HEK293T (cell line): Measurements from ENCODE around the gene VSIR.

ENCODE experiments used
- CTCF ChIA-PET: fragments of 350-600 bp; formaldehyde crosslinking; extraction: SDS; loops from one replicate; lab custom pipeline; 2021; ENCODE audit warnings: antibody characterized with exemption, inconsistent platforms; lab: Yijun Ruan, JAX
- POLR2A ChIA-PET: fragments of 350-600 bp; formaldehyde crosslinking; extraction: SDS; loops from one replicate; lab custom pipeline; 2020; ENCODE audit warnings: antibody characterized with exemption, inconsistent platforms; lab: Yijun Ruan, JAX
- DNase-seq: peaks from one replicate; pipeline ENCODE4 v3.0.0; 2012; ENCODE audit warnings: mixed read lengths; ENCODE audit errors: extremely low spot score
- ARNT ChIP-seq: fragments of 450-650 bp; IDR thresholded peaks from 2 replicates; pipeline ENCODE4 v1.6.1; 2017; ENCODE audit warnings: mild to moderate bottlenecking
- BHLHE40 ChIP-seq: fragments of 450-650 bp; IDR thresholded peaks from 2 replicates; pipeline ENCODE4 v1.6.1; 2016; ENCODE audit warnings: mild to moderate bottlenecking, moderate library complexity, borderline replicate concordance
- CTBP1 ChIP-seq: fragments of 450-650 bp; IDR thresholded peaks from 2 replicates; pipeline ENCODE4 v1.6.1; 2016; ENCODE audit warnings: borderline replicate concordance
- ELF4 ChIP-seq: fragments of 450-650 bp; IDR thresholded peaks from 2 replicates; pipeline ENCODE4 v1.6.1; 2017; ENCODE audit warnings: antibody characterized with exemption
- FOXA1 ChIP-seq: fragments of 450-650 bp; IDR thresholded peaks from 2 replicates; pipeline ENCODE4 v1.6.1; 2016; ENCODE audit warnings: mild to moderate bottlenecking
- FOXK2 ChIP-seq: fragments of 450-650 bp; IDR thresholded peaks from 2 replicates; pipeline ENCODE4 v1.6.1; 2016; ENCODE audit warnings: mild to moderate bottlenecking
- FOXM1 ChIP-seq: fragments of 450-650 bp; IDR thresholded peaks from 2 replicates; pipeline ENCODE4 v1.6.1; 2017; ENCODE audit warnings: mild to moderate bottlenecking, borderline replicate concordance
- HDGF ChIP-seq: fragments of 450-650 bp; IDR thresholded peaks from 2 replicates; pipeline ENCODE4 v1.6.1; 2017; ENCODE audit warnings: antibody characterized with exemption, borderline replicate concordance
- L3MBTL2 ChIP-seq: fragments of 450-650 bp; conservative IDR thresholded peaks from 2 replicates; pipeline ENCODE4 v1.6.1; 2016; ENCODE audit warnings: mild to moderate bottlenecking
- LEF1 ChIP-seq: fragments of 450-650 bp; IDR thresholded peaks from 2 replicates; pipeline ENCODE4 v1.6.1; 2017; ENCODE audit warnings: mild to moderate bottlenecking, borderline replicate concordance
- NFRKB ChIP-seq: fragments of 450-650 bp; IDR thresholded peaks from 2 replicates; pipeline ENCODE4 v1.6.1; 2016; ENCODE audit warnings: mild to moderate bottlenecking, moderate library complexity
- SP1 ChIP-seq: fragments of 450-650 bp; IDR thresholded peaks from 2 replicates; pipeline ENCODE4 v1.6.1; 2017
- SUZ12 ChIP-seq: fragments of 450-650 bp; IDR thresholded peaks from 2 replicates; pipeline ENCODE4 v1.6.1; 2016; ENCODE audit warnings: mild to moderate bottlenecking
- TARDBP ChIP-seq: fragments of 450-650 bp; IDR thresholded peaks from 2 replicates; pipeline ENCODE4 v1.6.1; 2016
- ZNF384 ChIP-seq: fragments of 450-650 bp; IDR thresholded peaks from 2 replicates; pipeline ENCODE4 v1.6.1; 2016
- TF ChIP-seq, protein P1 (sequence below): fragments of 450-650 bp; IDR thresholded peaks from 2 replicates; pipeline ENCODE4 v1.6.1; 2016

The VSIR gene

DNA sequence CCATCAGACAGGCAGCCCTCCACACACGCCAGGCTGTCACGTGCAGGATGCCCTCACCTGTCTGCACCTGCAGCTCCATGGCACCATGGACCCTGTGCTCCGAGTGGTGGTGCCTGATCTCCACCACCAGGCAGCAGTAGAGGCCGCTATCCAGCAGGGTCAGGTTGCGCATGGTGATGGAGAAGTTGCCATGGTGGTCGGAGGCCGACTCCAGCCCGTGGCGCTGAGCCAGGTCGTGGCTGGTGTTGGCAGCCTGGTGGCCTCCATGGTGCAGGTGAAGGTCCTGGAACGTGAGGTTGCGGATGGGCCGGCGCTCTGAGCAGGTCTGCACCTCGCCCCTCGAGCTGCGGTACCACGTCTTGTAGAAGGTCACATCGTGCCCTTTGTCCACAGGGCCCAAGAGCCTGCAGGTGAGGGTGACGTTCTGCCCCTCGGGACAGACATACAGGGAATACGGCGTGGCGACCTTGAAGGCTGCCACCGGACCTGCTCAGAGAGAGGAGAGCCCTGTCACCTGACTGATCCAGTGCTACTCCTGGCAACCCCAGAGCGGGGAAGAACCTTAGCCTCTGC, 11.7 kb downstream of the VSIR start:
- POLR2A ChIA-PET: no interaction called here
- CTCF ChIA-PET: no interaction called here
- no peak for DNase-seq
- TF ChIP-seq LEF1 (no peak), BHLHE40 (no peak), CTBP1 (no peak), SP1 (no peak), ZNF384 (no peak), TARDBP (no peak), FOXA1 (no peak)
- TF ChIP-seq, protein P1, sequence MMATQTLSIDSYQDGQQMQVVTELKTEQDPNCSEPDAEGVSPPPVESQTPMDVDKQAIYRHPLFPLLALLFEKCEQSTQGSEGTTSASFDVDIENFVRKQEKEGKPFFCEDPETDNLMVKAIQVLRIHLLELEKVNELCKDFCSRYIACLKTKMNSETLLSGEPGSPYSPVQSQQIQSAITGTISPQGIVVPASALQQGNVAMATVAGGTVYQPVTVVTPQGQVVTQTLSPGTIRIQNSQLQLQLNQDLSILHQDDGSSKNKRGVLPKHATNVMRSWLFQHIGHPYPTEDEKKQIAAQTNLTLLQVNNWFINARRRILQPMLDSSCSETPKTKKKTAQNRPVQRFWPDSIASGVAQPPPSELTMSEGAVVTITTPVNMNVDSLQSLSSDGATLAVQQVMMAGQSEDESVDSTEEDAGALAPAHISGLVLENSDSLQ: no peak

DNA sequence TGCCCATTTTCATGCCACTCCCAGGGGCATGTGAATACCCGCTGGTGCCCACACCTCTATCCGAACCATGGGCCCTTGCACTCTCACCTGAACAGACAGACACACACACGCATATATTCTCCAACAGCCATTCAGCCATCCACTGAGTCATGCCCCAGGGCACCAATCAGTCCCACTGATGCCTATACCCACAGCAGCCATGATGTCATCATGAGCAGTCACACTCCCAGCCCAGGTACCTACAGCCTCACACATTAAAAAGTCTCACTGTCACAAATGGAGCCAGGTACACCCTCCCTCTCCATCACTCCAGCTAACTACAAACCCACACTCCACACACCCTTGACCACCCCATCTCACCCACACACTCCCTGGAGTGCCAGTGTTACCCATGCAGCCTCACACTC, 12.2 kb downstream of the VSIR start:
- TF ChIP-seq FOXM1 (no peak), BHLHE40 (no peak), L3MBTL2 (no peak), HDGF (no peak), FOXK2 (no peak), ARNT (no peak), NFRKB (no peak), ZNF384 (no peak), ELF4 (no peak), CTBP1 (no peak), SUZ12 (no peak), SP1 (no peak), LEF1 (no peak), TARDBP (no peak), FOXA1 (no peak)
- TF ChIP-seq, protein P1: no peak
- POLR2A ChIA-PET: no interaction called here
- CTCF ChIA-PET: no interaction called here
- DNase-seq: no peak

DNA sequence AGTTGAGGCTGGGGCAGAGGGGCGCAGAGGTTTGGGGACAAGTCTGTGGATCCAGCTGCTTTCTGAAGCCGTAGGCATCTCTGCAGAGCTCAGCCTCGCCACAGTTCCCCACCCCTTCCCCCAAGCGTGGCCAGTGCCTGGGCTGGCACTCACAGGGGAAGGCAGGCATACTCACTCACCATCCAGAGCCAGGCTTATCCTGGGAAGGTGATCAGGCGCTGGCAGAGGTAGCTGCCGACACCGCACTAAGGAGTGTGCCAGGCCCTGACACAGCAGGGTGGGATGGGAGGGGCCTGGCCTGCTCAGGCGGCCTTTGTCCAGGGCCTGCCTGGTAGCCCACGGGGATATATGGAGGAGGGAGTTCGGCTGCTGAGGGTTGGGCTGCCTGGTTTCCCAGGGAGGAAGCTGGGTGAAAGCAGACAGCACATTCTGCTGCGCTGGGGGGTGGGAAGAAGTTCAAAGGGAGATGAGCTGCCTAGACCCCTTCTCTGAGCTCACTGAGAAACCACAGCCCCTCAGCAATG, 15.9 kb downstream of the VSIR start:
- ChIA-PET POLR2A (no interaction called here), CTCF (interaction anchor here (1.0 to 1.3 kb wide), 2 partner anchors 15 to 139 kb away, joined by 5 read pairs; partner anchors contain the start of gene VSIR)
- DNase-seq: no peak
- no peak for TF ChIP-seq SP1
- no peak for TF ChIP-seq HDGF
- no peak for TF ChIP-seq SUZ12
- no peak for TF ChIP-seq FOXA1
- TF ChIP-seq FOXK2: no peak
- TF ChIP-seq CTBP1: no peak
- TF ChIP-seq ARNT: no peak
- no peak for TF ChIP-seq LEF1
- no peak for TF ChIP-seq ZNF384
- TF ChIP-seq NFRKB: no peak
- no peak for TF ChIP-seq L3MBTL2
- TF ChIP-seq BHLHE40: no peak
- TF ChIP-seq, protein P1: no peak

DNA sequence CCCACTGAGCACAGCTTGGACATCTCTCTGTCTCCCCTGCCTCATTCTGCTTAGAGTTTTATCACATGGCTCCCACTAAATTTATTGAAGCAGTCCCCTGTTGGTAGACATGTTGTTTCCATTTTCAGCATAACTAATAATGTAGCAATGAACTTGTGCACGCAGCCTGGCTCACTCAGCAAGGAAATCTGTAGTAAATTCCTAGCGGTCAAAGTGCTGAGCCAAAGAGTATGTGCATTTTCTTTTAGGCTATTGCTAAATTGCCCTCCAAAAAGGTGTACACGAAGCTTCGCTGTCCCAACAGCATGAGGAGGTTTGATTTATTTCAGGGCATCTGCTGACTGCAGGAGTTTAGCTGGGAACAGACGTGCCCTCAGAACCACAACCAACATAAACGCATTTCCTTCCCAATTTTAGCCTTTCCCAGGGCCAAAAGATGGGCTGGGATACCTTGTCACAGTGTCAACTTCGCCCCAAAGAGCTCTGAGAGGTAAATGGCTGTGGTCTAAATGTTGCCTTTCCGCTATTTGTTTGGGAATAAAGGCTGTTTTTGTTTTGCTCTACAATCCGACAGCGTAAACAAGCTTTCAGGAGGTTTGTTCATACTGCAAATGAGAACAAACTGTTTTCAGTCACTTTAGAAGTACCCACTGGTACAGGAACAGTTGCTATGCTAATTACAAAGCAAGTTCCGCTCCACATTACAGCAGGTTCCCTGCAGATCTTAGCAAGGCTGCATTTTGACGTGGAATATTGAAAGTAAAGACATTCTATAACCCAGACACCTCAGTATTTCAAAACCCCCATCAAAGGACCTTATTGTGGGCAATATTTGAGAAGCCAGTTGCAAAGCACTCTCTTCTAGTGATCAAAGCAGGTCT, 16.8 kb downstream of the VSIR start:
- DNase-seq: no peak
- TF ChIP-seq LEF1 (no peak), ZNF384 (no peak), SP1 (no peak), ARNT (no peak), FOXK2 (no peak), CTBP1 (no peak), FOXM1 (no peak), HDGF (no peak), ELF4 (no peak), L3MBTL2 (no peak), NFRKB (no peak), BHLHE40 (no peak), FOXA1 (no peak), SUZ12 (no peak), TARDBP (no peak)
- TF ChIP-seq, protein P1: no peak
- ChIA-PET CTCF (interaction anchor here (1.0 kb wide), 1 partner anchor 16 kb away, joined by 5 read pairs; the partner anchor contains the start of gene VSIR), POLR2A (no interaction called here)

DNA sequence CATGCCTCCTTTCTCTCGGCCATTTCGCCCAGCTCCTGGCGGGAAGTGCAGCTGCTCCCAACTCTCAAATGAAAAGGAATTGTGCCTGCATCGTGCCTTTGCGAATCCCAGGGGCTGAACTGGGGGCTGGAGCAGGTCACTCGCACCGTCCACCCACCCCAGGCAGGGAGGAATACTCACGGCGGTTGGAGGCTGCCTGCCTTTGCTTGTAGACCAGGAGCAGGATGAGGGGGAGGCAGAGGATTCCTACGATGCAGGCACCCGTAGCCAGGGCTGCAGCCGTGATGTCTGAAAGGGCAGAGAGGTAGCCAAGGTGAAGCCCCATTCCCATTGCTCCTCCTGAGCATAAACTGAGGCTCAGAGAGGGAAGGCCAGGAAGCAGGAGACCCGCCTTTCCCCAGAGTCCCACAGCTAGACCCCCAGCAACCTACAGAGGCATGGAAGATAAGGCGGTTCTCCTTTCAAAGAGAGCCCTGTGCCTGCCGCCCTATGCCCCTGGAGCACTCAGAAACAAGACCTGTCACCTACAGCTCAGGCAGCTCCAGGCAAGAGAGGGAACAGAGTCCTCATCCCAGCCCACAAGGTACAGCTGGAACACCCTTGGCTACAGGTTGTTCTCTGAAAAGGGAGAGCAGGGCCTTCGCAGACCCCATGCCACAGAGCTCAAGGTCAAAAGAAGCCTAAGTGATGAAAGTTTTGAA, 18.0 kb downstream of the VSIR start:
- DNase-seq: no peak
- POLR2A ChIA-PET: no interaction called here
- TF ChIP-seq BHLHE40 (no peak), ZNF384 (no peak), NFRKB (no peak), ARNT (no peak), FOXA1 (no peak)
- TF ChIP-seq, protein P1: no peak
- CTCF ChIA-PET: no interaction called here
